RWPE1 (cell line): ENCODE results near the gene SIRT7.

ENCODE experiments used
- CTCF ChIA-PET: fragments of 350-600 bp; sonication (Branson Sonifier 250); formaldehyde crosslinking; extraction: SDS; loops from one replicate; lab custom pipeline; 2021; lab: Yijun Ruan, JAX
- POLR2A ChIA-PET: fragments of 400-600 bp; formaldehyde crosslinking; extraction: SDS; loops from one replicate; lab custom pipeline; 2020; ENCODE audit warnings: antibody characterized with exemption; ENCODE audit not compliant: low non-redundant PET; lab: Yijun Ruan, JAX
- DNase-seq: peaks from one replicate; pipeline ENCODE4 v3.0.0; 2012; ENCODE audit warnings: low spot score
- H3K27ac ChIP-seq: fragments of 450-650 bp; 2 replicates; pipeline ENCODE4 v1.5.1; 2017
- CTCF ChIP-seq: fragments of 450-650 bp; conservative IDR thresholded peaks from 2 replicates; pipeline ENCODE4 v1.5.1; 2017; ENCODE audit warnings: low read depth, mild to moderate bottlenecking

Gene SIRT7

GRCh38 chr17:81912441-81913309 lies 5.3 kb downstream of the SIRT7 start:
- DNase-seq: peak; percentile 75
- peak overlapping the region; percentile 98 for H3K27ac ChIP-seq
- ChIA-PET CTCF (interaction anchor here (0.6 to 1.3 kb wide), 8 partner anchors 11 to 254 kb away, joined by 3 to 6 read pairs (median 3); no protein-coding TSS in a partner anchor), POLR2A (interaction anchor here (0.5 kb wide), 1 partner anchor 43 kb away, joined by 4 read pairs; no protein-coding TSS in a partner anchor)
- TF ChIP-seq CTCF: peak; percentile 23; the same call in 1 of the 2 replicates

GRCh38 chr17:81911969-81912368 lies 6.0 kb downstream of the SIRT7 start:
- no peak for TF ChIP-seq CTCF
- POLR2A ChIA-PET: no interaction called here
- peak overlapping the region; percentile 98 for H3K27ac ChIP-seq
- CTCF ChIA-PET: interaction anchor here (0.6 to 1.3 kb wide), 4 partner anchors 16 to 87 kb away, joined by 3 to 6 read pairs (median 4); no protein-coding TSS in a partner anchor
- no peak for DNase-seq

- H3K27ac ChIP-seq: peak within 1 kb of the TSS; percentile 98
- peak; percentile 98 for DNase-seq
- CTCF ChIA-PET: interaction anchor here (0.9 kb wide), 1 partner anchor 119 kb away, joined by 3 read pairs; no protein-coding TSS in a partner anchor
- POLR2A ChIA-PET: no interaction called here
- TF ChIP-seq CTCF: no peak
Observed at GRCh38 chr17:81911277-81911961, 6.6 kb downstream of the SIRT7 start, which contains the start of gene PCYT2. TSS of gene PCYT2 (minus strand) at chr17:81911399. CDS start at chr17:81911355, 44 bp downstream.

- H3K27ac ChIP-seq: peak overlapping the region; percentile 98
- no peak for DNase-seq
- POLR2A ChIA-PET: no interaction called here
- CTCF ChIA-PET: interaction anchor here (0.9 to 1.0 kb wide), 2 partner anchors 13 to 120 kb away, joined by 3 read pairs; no protein-coding TSS in a partner anchor
- TF ChIP-seq CTCF: no peak
Observed at GRCh38 chr17:81910840-81911276, 7.1 kb downstream of the SIRT7 start.

- ChIA-PET CTCF (interaction anchor here (0.9 to 1.0 kb wide), 2 partner anchors 12 to 120 kb away, joined by 3 read pairs; no protein-coding TSS in a partner anchor), POLR2A (no interaction called here)
- no peak for TF ChIP-seq CTCF
Observed at GRCh38 chr17:81909966-81910839, 7.8 kb downstream of the SIRT7 start.

More at GRCh38 chr17:81909966-81910839, 7.8 kb downstream of the SIRT7 start:
- DNase-seq: no peak
- peak overlapping the region; percentile 98 for H3K27ac ChIP-seq
